Natural killer cell treated with Interleukin-12 subunit alpha and Interleukin-12 subunit beta and Interleukin-15 and Interleukin-18, amount 100 ng/mL, for 72 hours (primary cell): Measurements from ENCODE around the gene SLC52A3. TPM values are rescaled to one million over a fixed set of nuclear protein-coding genes. Genes with fewer than 3 reads are reported as not detected.
"Not testable (repeated sequence)": the region's sequence is repeated elsewhere in the genome, so short reads cannot be mapped to it uniquely, and the experiment has no call there.

Experiments
- ATAC-seq, 2 donors: fragments of 150-1000 bp; cut with Tn5 transposase in 1 of 2; sonication (Bioruptor Pico), chemical (Tn5 transposase) in 1 of 2; 2 replicates each; pipeline ENCODE4 v1.10.0; 2021
- DNase-seq: peaks from one replicate; pipeline ENCODE4 v3.0.0; 2022; ENCODE audit warnings: low spot score
- H3K27ac Mint-ChIP-seq, 2 donors: 1 replicate in 1 of 2; 2 replicates in 1 of 2; pipeline ENCODE4 v1.8.0; 2022; ENCODE audit warnings: mixed read lengths in 2 of 2, mild to moderate bottlenecking in 1 of 2, moderate library complexity in 1 of 2
- H3K27me3 Mint-ChIP-seq, 2 donors: 1 replicate in 1 of 2; 2 replicates in 1 of 2; pipeline ENCODE4 v1.8.0; 2022; ENCODE audit warnings: mixed read lengths in 2 of 2
- H3K36me3 Mint-ChIP-seq: one replicate; pipeline ENCODE4 v1.8.0; 2022; ENCODE audit warnings: mixed read lengths
- H3K4me1 Mint-ChIP-seq, 2 donors: 1 replicate in 1 of 2; 2 replicates in 1 of 2; pipeline ENCODE4 v1.8.0; 2022; ENCODE audit warnings: low read depth in 2 of 2, mixed read lengths in 2 of 2, mild to moderate bottlenecking in 1 of 2
- H3K4me3 Mint-ChIP-seq: one replicate; pipeline ENCODE4 v1.8.0; 2022; ENCODE audit warnings: mixed read lengths
- H3K9me3 Mint-ChIP-seq: 2 replicates; pipeline ENCODE4 v1.8.0; 2022; ENCODE audit warnings: mixed read lengths
- total RNA-seq, 2 donors: library from RNA; stranded (reverse); gene quantifications; one replicate each; pipeline ENCODE4 v1.2.3, GENCODE V29; 2022

The SLC52A3 gene
- total RNA-seq = not detected

DNA sequence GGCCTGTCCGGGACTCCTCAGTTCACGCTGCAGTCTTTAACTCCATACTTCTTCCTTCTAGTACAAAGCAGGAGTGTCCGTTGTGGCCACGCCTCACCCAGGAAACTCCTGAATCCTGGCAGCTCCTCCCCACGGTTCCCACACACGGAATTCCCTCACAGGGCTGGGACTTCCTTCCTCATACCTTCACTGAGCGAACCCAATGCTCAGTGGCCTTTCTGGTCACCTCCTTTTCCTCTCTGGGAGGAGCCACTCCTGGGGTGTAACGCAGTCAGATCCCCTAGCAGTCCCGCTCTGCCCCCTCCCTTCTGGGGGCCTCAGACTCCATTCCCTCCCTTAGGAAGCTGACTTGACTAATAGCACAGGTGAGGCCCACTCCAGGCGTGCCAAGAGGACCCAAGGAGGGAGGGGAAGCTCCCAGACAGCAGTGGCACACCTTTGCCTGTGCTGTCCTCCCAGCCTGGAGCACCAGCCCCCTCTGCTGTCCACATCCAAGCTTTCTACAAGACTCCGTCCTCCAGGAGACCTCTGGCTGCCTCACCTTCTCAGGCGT, at the start of gene SLC52A3:
TSS of gene SLC52A3 (minus strand) at position 75 of the 553 bp plus-strand sequence. CDS start 2,726 bp downstream, outside the sequence.
- Mint-ChIP-seq H3K27me3 (peaks cover 17 to 22% of the 10 kb centered on the region in 2 donors), H3K36me3 (no peaks in the 10 kb centered on the region), H3K9me3 (no peaks in the 10 kb centered on the region), H3K4me1 (no peaks in the 10 kb centered on the region), H3K27ac (no peak within 1 kb of the TSS), H3K4me3 (no peak within 1 kb of the TSS)
- DNase-seq = no peak
- ATAC-seq = no peak

DNA sequence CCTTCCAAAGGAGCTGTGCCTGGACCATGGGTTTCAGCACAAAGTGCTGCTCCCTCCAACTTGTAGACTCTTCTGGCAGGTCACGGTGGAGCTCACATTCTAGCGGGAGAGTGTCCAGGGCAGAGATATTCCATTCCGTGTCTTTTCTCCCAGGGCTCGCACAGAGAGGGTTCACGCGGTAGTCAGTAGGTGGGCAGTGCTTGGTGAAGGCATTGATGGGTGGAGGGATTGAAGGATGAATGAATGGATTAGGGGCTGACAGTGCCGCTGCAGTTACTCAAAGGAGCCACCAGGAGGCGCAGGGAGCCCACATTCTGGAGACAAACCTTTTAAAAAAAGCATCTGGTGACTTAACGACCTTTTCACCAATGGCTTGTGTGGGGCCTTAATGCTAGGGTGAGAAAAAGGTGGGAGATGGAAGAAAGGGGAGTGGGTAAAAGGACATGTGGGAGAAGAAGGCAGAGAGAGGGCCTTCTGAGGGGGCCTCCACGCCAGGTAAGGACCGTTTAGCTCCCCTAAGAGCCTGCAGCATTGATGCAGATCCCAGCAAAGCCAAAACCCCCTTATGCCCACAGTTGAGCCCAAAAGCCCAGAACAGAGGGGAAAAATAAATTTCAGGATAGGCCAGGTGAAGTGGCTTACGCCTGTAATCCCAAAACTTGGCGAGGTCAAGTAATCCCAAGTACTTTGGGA, 47.8 kb upstream of the SLC52A3 start:
- no peaks in the 10 kb centered on the region for H3K9me3 Mint-ChIP-seq
- H3K36me3 Mint-ChIP-seq = no peaks in the 10 kb centered on the region
- H3K4me1 Mint-ChIP-seq = peaks cover 2 to 11% of the 10 kb centered on the region in 2 donors
- no peak overlapping the region for H3K27ac Mint-ChIP-seq
- DNase-seq (peak; percentile 71), ATAC-seq (peak; percentile 58 to 61)
- H3K27me3 Mint-ChIP-seq = peaks cover 11 to 13% of the 10 kb centered on the region in 2 donors
- no peak overlapping the region for H3K4me3 Mint-ChIP-seq

DNA sequence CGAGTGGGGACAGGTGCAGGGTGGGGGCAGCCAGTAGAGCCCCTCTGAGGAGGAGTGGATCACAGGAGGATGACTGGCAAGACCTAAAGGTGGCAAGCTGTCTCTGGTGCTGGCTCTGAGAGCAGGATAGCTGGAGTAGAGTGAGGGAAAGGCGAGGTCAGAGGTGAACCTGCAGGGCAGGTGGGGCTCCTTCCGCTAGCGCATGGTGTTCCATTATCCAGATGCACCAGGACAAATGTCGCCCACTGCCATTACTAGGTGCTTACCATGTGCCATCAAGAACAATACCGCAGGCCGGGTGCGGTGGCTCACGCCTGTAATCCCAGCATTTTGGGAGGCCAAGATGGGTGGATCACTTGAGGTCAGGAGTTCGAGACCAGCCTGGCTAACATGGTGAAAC, 46.9 kb upstream of the SLC52A3 start:
- no peaks in the 10 kb centered on the region for H3K36me3 Mint-ChIP-seq
- ATAC-seq (peak in 1 of 2 donors; percentile 20), DNase-seq (no peak)
- peaks cover 2 to 7% of the 10 kb centered on the region in 2 donors for H3K4me1 Mint-ChIP-seq
- H3K27ac Mint-ChIP-seq = no peak overlapping the region
- no peak overlapping the region for H3K4me3 Mint-ChIP-seq
- no peaks in the 10 kb centered on the region for H3K9me3 Mint-ChIP-seq
- peaks cover 13 to 16% of the 10 kb centered on the region in 2 donors for H3K27me3 Mint-ChIP-seq

DNA sequence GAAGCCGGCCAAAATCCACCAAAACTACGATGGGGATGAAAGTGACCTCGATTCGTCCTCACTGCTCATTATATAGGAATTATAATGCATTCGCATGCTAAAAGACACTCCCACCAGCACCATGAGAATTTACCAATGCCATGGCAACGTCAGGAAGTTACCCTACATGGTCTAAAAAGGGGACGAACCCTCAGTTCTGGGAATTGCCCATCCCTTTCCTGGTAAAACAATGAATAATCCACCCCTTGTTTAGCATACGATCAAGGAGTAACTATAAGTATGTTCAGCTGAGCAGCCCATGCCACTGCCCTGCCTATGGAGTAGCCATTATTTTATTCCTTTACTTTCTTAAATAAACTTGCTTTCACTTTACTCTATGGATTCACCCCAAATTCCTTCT, 45.1 kb upstream of the SLC52A3 start:
- ATAC-seq (no peak), DNase-seq (no peak)
- Mint-ChIP-seq H3K36me3 (no peaks in the 10 kb centered on the region), H3K27me3 (peaks cover 24 to 26% of the 10 kb centered on the region in 2 donors), H3K4me1 (peaks cover 2 to 5% of the 10 kb centered on the region in 2 donors), H3K27ac (no peak overlapping the region), H3K4me3 (no peak overlapping the region), H3K9me3 (no peaks in the 10 kb centered on the region)

DNA sequence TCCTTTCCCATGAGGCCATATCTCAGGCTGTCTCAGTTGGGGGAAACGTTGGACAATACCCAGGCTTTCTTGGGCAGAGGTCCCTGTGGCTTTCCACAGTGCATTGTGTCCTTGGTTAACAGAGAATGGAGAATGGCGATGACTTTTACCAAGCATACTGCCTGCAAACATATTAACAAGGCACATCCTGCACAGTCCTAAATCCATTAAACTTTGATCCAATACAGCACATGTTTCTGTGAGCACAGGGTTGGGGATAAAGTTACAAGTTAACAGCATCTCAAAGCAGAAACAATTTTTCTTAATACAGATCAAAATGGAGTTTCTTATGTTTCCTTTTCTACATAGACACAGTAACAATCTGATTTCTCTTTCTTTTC, 44.1 kb upstream of the SLC52A3 start:
- not testable (repeated sequence) for H3K36me3 Mint-ChIP-seq, ATAC-seq, DNase-seq, H3K4me1 Mint-ChIP-seq, H3K9me3 Mint-ChIP-seq, H3K27ac Mint-ChIP-seq, H3K4me3 Mint-ChIP-seq
- peaks cover 24 to 26% of the 10 kb centered on the region in 2 donors for H3K27me3 Mint-ChIP-seq

DNA sequence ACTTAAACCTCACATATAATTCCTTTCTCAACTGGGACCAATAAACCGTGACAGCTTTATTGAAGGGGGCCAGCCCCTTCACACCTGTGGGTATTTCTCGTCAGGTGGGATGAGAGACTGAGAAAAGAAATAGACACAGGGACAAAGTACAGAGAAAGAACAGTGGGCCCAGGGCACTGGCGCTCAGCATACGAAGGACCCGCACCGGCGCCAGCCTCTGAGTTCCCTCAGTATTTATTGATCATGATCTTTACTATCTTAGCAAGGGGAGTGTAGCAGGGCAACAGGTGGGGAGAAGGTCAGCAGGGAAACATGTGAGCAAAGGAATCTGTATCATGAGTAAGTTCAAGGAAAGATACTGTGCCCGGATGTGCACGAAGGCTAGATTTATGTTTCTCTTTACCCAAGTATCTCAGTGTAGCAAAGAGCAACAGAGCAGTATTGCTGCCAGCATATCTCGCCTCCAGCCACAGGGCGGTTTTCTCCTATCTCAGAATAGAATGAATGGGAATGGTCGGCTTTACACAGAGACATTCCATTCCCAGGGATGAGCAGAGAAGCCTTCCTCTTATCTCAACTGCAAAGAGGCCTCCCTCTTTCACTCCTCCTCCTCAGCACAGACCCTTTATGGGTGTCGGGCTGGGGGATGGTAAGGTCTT, 43.6 kb upstream of the SLC52A3 start:
- DNase-seq, H3K36me3 Mint-ChIP-seq, H3K27ac Mint-ChIP-seq, H3K4me1 Mint-ChIP-seq, ATAC-seq, H3K9me3 Mint-ChIP-seq, H3K4me3 Mint-ChIP-seq: not testable (repeated sequence)
- H3K27me3 Mint-ChIP-seq = peaks cover 24 to 26% of the 10 kb centered on the region in 2 donors

DNA sequence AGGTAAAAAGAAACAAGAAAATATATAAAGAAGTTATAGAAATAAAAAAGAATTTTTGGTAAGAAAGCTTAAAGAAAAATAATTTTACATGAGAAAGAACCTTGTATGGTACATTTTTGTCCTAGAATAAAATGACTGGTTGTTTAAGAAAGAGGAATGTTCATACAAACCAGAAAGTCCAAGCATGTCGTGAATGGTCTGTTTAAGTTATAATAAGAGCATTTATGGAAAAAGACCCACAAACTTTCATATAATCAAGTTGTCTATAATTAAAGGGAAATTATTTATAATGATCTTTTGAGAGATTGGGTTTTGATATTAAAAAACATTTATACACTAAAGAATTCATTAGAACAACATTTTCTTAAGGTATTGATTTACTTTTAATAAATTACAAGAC, 37.4 kb upstream of the SLC52A3 start:
- no peaks in the 10 kb centered on the region for H3K4me1 Mint-ChIP-seq
- H3K4me3 Mint-ChIP-seq = no peak overlapping the region
- H3K9me3 Mint-ChIP-seq = peaks cover 2% of the 10 kb centered on the region
- no peak for DNase-seq
- peaks cover 6% of the 10 kb centered on the region for H3K36me3 Mint-ChIP-seq
- peaks cover 25 to 35% of the 10 kb centered on the region in 2 donors for H3K27me3 Mint-ChIP-seq
- no peak for ATAC-seq
- H3K27ac Mint-ChIP-seq = no peak overlapping the region

DNA sequence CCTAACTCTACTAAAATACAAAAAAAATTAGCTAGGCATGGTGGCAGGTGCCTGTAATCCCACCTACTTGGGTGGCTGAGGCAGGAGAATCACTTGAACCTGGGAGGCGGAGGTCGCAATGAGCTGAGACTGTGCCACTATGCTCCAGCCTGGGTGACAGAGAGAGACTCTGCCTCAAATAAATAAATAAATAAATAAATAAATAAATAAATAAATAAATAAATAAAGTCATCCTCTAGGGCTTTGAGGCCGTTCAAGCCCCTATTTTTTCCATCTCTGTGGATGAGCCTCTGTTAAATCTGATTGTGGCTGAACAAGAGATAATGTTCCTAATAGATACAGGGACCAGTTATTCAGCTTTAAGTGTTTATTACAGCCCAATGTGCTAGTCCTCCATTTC, 33.4 kb upstream of the SLC52A3 start:
- no peak overlapping the region for H3K4me3 Mint-ChIP-seq
- no peak overlapping the region for H3K27ac Mint-ChIP-seq
- H3K36me3 Mint-ChIP-seq = peaks cover 6% of the 10 kb centered on the region
- DNase-seq (no peak), ATAC-seq (no peak)
- peaks cover 21 to 38% of the 10 kb centered on the region in 2 donors for H3K27me3 Mint-ChIP-seq
- no peaks in the 10 kb centered on the region for H3K4me1 Mint-ChIP-seq
- peaks cover 2% of the 10 kb centered on the region for H3K9me3 Mint-ChIP-seq

DNA sequence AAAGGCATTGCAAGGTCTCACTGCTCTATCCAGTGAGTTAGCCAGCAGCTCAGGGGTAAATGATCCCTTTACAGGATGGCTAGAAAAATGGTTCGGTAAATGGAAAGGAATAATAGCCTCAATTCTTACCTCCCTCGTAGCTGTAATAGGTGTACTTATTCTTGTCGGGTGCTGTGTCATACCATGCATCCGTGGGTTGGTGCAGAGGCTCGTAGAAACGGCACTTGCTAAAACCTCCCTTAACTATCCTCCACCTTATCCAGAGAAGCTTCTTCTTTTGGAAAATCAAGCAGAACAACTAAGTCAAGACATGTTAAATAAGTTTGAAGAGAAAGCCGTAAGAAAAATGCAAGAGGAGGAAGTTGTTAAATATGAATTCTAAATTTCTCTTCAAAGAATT, 31.7 kb upstream of the SLC52A3 start:
- peaks cover 18 to 31% of the 10 kb centered on the region in 2 donors for H3K27me3 Mint-ChIP-seq
- H3K9me3 Mint-ChIP-seq, H3K4me1 Mint-ChIP-seq, DNase-seq, H3K4me3 Mint-ChIP-seq, ATAC-seq, H3K36me3 Mint-ChIP-seq, H3K27ac Mint-ChIP-seq: not testable (repeated sequence)

DNA sequence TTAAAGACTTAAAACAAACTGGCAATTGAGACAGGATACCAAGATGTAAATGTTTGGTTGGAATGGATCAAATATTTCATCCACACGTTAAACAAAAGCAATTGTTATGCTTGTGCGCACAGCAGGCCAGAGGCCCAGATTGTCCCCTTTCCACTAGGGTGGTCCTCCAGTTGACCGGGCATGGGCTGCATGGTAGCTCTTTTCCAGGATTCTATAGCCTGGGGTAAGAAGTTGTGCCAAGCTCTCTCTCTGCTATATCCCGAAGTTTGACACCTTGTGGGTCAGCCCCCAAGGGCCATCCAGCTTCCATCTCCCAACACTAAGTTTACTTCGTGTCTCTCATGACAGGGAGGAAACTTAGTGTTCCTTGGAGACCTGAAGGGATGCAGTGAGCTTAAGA, 30.4 kb upstream of the SLC52A3 start:
- not testable (repeated sequence) for H3K36me3 Mint-ChIP-seq, DNase-seq, H3K27ac Mint-ChIP-seq, H3K4me3 Mint-ChIP-seq, ATAC-seq, H3K9me3 Mint-ChIP-seq, H3K4me1 Mint-ChIP-seq
- H3K27me3 Mint-ChIP-seq = peaks cover 18 to 33% of the 10 kb centered on the region in 2 donors

DNA sequence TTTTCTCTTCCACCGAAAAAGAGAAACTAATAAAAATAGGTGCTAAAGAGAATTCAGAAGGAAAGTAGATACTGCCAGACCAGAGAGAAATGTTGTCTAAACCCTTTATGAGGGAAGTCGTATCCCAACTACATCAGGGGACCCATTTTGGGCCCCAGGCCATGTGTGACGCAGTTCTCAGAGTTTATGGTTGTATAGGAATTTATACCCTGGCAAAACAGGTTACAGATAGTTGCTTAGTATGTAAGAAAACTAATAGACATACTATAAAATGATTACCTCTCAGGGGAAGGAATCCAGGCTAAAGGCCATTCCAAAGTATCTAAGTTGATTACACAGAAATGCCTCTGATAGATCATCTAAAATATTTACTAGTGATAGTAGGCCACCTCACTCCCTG, 28.6 kb upstream of the SLC52A3 start:
- Mint-ChIP-seq H3K27me3 (peaks cover 14 to 37% of the 10 kb centered on the region in 2 donors), H3K27ac (no peak overlapping the region), H3K4me3 (no peak overlapping the region), H3K4me1 (no peaks in the 10 kb centered on the region), H3K9me3 (peaks cover 1% of the 10 kb centered on the region), H3K36me3 (peaks cover 3% of the 10 kb centered on the region)
- ATAC-seq (no peak), DNase-seq (no peak)

DNA sequence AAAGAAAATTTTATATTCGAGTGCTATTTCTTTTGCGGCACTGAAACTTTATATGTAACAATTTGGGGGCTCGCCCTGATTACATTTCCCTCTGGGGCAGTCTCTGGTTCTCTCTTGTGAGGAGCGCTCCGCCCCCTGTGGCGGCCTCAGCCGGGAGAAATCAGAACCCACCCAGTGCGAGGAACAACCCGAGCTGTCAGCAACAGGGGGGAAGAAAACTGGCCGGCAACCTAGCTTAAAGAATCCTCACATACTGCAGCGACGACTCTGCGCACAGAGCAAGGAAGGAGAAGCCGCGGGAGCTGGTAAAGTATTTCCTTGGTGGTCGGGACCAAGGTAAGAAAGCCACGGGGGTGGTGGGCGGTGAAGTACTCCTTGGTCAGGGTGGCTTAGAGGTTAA, 23.9 kb upstream of the SLC52A3 start:
- H3K4me3 Mint-ChIP-seq = no peak overlapping the region
- no peak overlapping the region for H3K27ac Mint-ChIP-seq
- H3K9me3 Mint-ChIP-seq = peaks cover 4% of the 10 kb centered on the region
- DNase-seq = no peak
- ATAC-seq = no peak
- H3K27me3 Mint-ChIP-seq = peaks cover 21 to 42% of the 10 kb centered on the region in 2 donors
- H3K4me1 Mint-ChIP-seq = no peaks in the 10 kb centered on the region
- peaks cover 6% of the 10 kb centered on the region for H3K36me3 Mint-ChIP-seq

DNA sequence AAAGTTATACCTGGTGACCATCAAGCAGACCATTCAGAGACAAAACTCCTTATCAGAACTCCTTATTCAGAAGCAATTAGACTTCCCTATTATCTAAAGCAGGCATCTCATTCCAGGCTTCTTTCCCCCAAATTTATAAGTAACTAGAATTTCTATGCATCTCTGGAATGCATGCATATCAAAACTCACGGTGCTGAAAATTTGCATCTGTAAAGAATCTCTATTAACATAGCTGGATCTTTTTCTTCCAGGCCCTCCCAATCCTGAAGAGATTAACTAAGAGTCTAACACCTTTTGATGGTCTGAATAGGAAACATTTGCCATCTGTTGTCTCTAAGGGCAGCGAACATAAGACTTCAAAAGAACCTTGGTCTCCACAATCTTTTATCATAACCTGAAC, 22.8 kb upstream of the SLC52A3 start:
- H3K9me3 Mint-ChIP-seq = peaks cover 4% of the 10 kb centered on the region
- no peak overlapping the region for H3K27ac Mint-ChIP-seq
- no peak for ATAC-seq
- H3K4me3 Mint-ChIP-seq = no peak overlapping the region
- DNase-seq = no peak
- H3K27me3 Mint-ChIP-seq = peaks cover 29 to 49% of the 10 kb centered on the region in 2 donors
- peaks cover 6% of the 10 kb centered on the region for H3K36me3 Mint-ChIP-seq
- H3K4me1 Mint-ChIP-seq = no peaks in the 10 kb centered on the region

DNA sequence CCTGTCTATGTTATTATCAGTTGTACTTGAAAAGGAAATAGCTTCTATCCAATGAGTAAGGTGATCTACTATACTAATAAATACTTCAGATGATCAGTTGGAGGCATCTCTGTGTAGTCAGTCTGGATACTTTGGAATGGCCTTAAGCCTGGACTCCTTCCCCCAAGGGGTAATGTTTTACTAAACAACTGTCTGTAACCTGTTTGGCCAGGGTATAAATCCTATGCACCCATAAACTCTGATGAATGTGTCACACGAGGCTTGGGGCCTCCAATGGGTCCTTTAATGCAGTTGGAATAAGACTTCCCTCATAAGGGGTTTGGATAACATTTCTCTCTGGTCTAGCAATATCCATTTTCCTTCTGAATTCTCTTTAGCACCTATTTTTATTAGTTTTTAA, 19.5 kb upstream of the SLC52A3 start:
- peaks cover 10% of the 10 kb centered on the region for H3K9me3 Mint-ChIP-seq
- DNase-seq (no peak), ATAC-seq (no peak)
- no peaks in the 10 kb centered on the region for H3K4me1 Mint-ChIP-seq
- H3K36me3 Mint-ChIP-seq = peaks cover 6% of the 10 kb centered on the region
- H3K4me3 Mint-ChIP-seq = no peak overlapping the region
- H3K27me3 Mint-ChIP-seq = peaks cover 41 to 58% of the 10 kb centered on the region in 2 donors
- no peak overlapping the region for H3K27ac Mint-ChIP-seq
